ENCODE data around the gene ALDH1L1. TPM values are rescaled to one million over a fixed set of nuclear protein-coding genes. Genes with fewer than 3 reads are reported as not detected.

Gene ALDH1L1
- total and polyA plus RNA-seq, 7 donors, result 12.9 to 121 (median 40.1) TPM

GRCh38 chr3:126205717-126206655 is 25.6 kb upstream of the ALDH1L1 start:
- no peaks in the 10 kb centered on the region for H3K27me3 ChIP-seq (ENCODE audit: insufficient read depth in 3 of 3, low read length in 2 of 3)
- 73 to 82% (median 77%) methylated on average over 3 of the region's 3 CpGs for WGBS, 3 donors
- no peak for TF ChIP-seq CTCF (IDR thresholded peaks at IDR 0.05)
- peaks cover 9% of the 10 kb centered on the region for H3K4me1 ChIP-seq
- H3K9me3 ChIP-seq, result no peaks in the 10 kb centered on the region
- DNase-seq (no peak), ATAC-seq (no peak)
- H3K4me3 ChIP-seq, result no peak overlapping the region
- H3K27ac ChIP-seq, result no peak overlapping the region
- intact Hi-C loops (cut with DNase I), result no loop called here
- H3K36me3 ChIP-seq (ENCODE audit: insufficient read depth in 1 of 2, low read depth in 1 of 2), result no peaks in the 10 kb centered on the region

GRCh38 chr3:126202680-126203079 is 22.3 kb upstream of the ALDH1L1 start:
- Histone ChIP-seq H3K27ac (no peak overlapping the region), H3K36me3 (ENCODE audit: insufficient read depth in 1 of 2, low read depth in 1 of 2) (no peaks in the 10 kb centered on the region), H3K4me3 (no peak overlapping the region), H3K9me3 (no peaks in the 10 kb centered on the region), H3K27me3 (ENCODE audit: insufficient read depth in 3 of 3, low read length in 2 of 3) (no peaks in the 10 kb centered on the region), H3K4me1 (peaks cover 7% of the 10 kb centered on the region)
- no peak for TF ChIP-seq CTCF (IDR thresholded peaks at IDR 0.05)
- intact Hi-C loops (cut with DNase I), result loop anchor here in 1 of 2 donors (5.0 kb wide), 1 partner anchor 235 kb away; the partner anchor contains the start of gene ROPN1B
- ATAC-seq, result no peak
- DNase-seq, result no peak
- 48 to 51% (median 51%) methylated on average over 4 of the region's 4 CpGs for WGBS, 3 donors

GRCh38 chr3:126202276-126202675 is 21.9 kb upstream of the ALDH1L1 start:
- no peaks in the 10 kb centered on the region for H3K9me3 ChIP-seq

GRCh38 chr3:126201168-126201567 is 20.8 kb upstream of the ALDH1L1 start:
- Histone ChIP-seq H3K9me3 (no peaks in the 10 kb centered on the region), H3K36me3 (ENCODE audit: insufficient read depth in 1 of 2, low read depth in 1 of 2) (no peaks in the 10 kb centered on the region), H3K27me3 (ENCODE audit: insufficient read depth in 3 of 3, low read length in 2 of 3) (no peaks in the 10 kb centered on the region), H3K4me3 (no peak overlapping the region), H3K4me1 (peaks cover 7% of the 10 kb centered on the region), H3K27ac (no peak overlapping the region)
- 84 to 94% (median 86%) methylated on average over 3 of the region's 3 CpGs for WGBS, 3 donors
- no peak for ATAC-seq
- no peak for TF ChIP-seq CTCF (IDR thresholded peaks at IDR 0.05)
- DNase-seq, result no peak
- intact Hi-C loops (cut with DNase I), result loop anchor here in 1 of 2 donors (5.0 kb wide), 1 partner anchor 234 kb away; the partner anchor contains the start of gene ROPN1B

More at GRCh38 chr3:126202276-126202675, 21.9 kb upstream of the ALDH1L1 start:
- 32 to 70% (median 40%) methylated on average over 3 of the region's 3 CpGs for WGBS, 3 donors
- no peak for ATAC-seq
- TF ChIP-seq CTCF (IDR thresholded peaks at IDR 0.05), result no peak
- intact Hi-C loops (cut with DNase I), result loop anchor here in 1 of 2 donors (5.0 kb wide), 1 partner anchor 235 kb away; the partner anchor contains the start of gene ROPN1B
- Histone ChIP-seq H3K36me3 (ENCODE audit: insufficient read depth in 1 of 2, low read depth in 1 of 2) (no peaks in the 10 kb centered on the region), H3K4me1 (peaks cover 7% of the 10 kb centered on the region), H3K4me3 (no peak overlapping the region), H3K27ac (no peak overlapping the region), H3K27me3 (ENCODE audit: insufficient read depth in 3 of 3, low read length in 2 of 3) (no peaks in the 10 kb centered on the region)
- no peak for DNase-seq

Measured in psoas muscle (tissue), 8 donors.